ENCODE data around the gene CDK17.
A peak's percentile ranks its signal among the peaks of the same experiment; 100 is the strongest.

The CDK17 gene

DNA sequence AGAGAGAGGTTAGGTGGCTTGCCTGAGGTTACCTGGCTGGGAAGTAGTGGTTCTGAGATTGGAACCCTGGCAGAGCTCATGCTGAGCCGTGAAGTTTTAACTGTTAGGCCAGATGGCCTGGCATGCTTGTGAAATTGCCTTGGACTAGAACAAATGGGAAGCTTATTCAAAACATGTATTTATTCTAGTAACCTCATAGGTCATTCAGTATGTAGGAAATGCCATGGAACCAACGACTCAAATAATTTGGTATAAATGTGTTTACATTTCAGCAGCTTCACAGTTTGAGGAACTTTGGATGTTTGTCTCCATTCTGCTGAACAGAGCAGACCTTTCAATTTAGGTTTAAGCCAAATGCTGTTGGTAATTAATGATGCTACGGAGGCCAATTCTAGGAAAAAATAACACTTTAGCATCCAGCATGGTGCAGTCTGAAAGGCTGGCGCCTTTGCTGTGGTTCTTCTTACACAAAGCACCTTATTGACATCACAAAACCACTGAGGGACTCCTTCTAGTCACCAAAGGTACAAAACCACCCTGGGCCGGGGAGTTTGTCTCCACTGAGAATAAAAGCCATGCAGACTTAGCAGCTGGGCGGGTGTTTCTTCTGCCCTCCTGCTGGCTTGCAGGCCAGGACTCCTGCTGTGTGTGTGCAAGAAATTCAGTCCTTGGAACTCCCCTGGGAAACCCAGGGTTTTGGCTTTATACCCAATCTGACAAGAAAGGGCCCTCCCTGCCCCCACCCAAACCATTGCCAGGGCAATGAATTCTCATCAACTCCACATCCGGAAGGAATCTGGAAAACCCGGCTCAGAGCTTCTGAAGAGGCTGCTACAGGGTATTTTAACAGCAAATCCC, 141.9 kb downstream of the CDK17 start:
- no peak for DNase-seq

- no peak for DNase-seq
These were observed 142.6 kb downstream of the CDK17 start for GRCh38 chr12:96257550-96258103.

GRCh38 chr12:96256672-96257361, 143.4 kb downstream of the CDK17 start:
- no peak for DNase-seq

DNA sequence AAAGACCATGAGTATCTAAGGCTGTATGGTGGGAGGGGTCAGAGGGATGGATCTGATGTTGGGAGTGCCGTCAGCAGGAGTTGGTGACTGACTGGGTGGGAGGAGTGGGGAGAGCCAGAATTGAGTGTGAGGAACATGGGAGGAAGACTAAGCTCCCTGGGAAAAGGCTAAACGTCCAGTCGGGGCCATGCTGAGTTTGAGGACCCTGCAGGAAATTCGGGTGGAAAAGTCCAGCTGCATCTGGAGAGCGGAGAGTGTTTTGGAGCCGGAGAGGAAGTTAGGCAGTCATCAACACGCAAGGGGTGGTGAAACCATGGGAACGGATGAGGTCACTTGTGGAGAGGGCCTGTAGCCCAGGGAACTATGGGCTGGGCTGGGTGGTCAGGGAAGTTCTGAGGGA, 145.2 kb downstream of the CDK17 start:
- DNase-seq = peak; percentile 72

- no peak for DNase-seq
These were observed 150.0 kb downstream of the CDK17 start for GRCh38 chr12:96250119-96250685.

DNA sequence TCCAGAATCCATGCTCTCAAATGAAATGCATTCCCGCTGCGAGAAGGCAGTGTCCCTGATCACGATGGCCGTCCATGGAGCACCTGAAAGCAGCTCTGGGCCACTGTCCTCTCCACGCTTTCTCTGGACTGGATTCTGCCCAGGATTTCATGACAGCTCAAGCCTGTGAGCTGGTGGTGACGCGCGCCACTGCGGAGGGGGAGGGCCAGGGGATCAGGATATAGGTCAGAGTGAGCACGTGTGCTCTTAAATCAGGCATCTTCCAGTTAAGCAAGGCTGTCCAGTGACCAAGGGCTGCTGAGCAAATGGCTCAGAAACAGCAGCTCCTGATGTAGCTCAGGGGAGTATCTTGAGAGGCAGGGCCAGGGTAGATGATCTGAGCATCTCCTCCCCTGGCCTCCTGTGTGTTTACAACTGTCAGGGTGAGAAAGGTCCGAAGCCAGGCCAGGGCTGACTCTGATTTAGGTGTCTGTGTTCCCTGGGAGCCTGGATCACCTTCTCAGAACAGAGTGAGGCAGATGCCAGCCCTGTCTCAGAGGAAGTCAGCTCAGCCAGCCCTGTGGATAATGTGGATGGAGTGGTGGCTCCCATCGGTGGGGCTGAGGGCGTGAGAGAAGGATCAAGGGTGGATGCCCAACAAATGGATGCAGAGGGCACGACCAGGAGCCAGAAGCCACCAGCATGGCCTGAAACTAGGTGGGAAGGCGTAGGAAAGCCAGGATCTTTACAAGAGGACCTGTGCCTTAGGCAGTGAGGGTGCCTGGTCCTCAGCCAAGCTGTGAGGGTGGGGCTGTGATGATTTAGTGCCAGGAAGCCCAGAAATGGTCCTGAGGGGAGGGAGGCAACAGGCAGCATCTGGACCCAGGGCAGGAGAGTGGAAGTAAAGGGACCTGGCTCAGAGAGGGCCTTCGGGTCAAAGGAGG, 150.8 kb downstream of the CDK17 start:
- no peak for DNase-seq

DNA sequence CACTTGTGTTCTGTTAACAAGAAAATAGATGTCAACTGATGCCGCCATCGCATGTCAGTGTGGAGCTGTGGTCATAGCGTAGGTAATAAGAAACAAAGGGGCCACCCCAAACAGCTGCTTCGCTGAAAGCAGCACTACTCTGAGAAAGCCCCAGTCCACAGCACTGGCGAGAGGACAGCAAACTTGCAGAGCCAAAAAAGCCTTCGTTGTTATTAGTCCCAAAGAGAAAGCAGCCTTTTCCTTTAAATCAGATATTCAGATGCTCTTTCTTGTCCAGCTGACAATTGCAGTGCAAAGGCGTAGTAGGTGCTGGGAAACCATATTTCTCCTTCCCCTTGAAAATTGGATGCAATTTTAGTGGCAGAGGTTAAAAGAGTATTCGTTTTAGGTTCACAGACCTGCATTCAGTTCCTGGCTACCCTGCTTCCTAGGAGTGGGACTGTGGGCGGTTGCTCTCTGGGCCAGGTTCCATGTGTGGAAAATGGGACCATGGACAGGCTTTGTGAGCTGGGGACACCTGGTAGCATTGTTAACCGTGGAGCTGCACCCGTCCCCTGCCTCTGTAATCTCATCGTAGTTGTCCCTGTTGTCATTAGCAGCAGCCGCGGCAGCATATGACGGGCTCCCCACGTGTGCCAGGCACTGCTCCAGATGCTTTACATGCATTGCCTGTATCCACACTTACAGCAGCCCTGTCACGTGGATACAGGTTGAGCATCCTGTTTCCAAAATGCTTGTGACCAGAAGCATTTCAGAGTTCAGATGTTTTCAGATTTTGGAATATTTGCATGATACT, 151.9 kb downstream of the CDK17 start:
- DNase-seq = no peak

GRCh38 chr12:96247563-96247962, 152.7 kb downstream of the CDK17 start:
- DNase-seq = no peak

DNA sequence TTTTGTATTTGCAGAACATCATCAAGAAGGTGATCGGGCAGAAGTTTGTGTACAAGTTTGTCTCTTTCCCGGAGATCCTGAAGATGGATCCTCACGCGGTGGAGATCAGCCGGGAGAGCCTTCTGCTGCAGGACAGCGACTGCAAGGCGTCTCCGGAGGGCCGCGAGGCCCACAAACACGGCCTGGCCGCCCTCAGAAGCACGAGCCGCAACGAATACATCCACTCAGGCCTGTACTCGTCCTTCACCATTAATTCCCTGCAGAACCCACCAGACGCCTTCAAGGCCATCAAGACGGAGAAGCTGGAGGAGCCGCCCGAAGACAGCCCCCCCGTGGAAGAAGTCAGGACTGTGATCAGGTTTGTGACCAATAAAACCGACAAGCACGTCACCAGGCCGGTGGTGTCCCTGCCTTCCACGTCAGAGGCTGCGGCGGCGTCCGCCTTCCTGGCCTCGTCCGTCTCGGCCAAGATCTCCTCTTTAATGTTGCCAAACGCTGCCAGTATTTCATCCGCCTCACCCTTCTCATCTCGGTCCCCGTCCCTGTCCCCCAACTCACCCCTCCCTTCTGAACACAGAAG, 153.2 kb downstream of the CDK17 start:
- no peak for DNase-seq

- no peak for DNase-seq
These were observed 155.4 kb downstream of the CDK17 start for GRCh38 chr12:96244826-96245225.

DNA sequence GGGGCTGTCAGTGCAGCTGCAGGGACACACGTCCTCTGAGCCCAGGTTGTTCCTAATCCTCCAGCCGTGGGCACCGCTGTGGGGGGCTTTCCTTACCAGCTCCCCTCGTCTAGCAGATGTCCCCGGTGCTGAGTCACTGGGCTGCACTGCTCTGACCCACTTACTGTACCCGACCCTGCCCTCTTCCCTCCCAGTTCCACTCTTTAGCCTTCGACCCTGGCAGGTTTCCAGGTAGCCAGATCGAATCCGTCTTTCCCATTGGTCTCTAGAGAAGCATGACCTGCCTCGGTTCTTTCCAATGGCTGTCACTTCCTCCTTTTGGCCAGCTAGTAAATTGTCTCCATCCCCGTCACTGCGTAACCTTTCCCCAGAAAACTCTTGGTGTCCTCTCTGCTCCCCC, 157.6 kb downstream of the CDK17 start:
- no peak for DNase-seq

DNA sequence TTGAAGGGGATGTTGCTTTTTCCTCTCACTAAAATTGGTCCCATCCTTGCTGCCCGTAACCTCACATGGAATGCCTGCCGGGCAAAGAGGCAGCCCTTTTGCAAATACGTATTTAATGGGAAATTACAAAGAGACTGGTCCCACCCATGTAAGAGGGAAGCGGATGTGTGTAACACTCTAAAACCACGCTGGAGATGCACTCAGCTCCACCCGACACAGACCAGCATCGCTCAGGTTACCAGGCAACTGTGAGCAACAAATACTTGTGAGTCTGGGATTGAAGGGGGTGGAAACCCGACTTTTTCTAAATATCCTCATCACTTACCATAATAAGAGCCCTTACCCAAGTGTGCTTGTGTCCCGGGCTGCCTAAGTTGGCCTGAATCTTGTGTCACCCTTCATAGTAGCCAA, 158.4 kb downstream of the CDK17 start:
- DNase-seq = peak; percentile 70

- DNase-seq = no peak
These were observed 158.8 kb downstream of the CDK17 start for GRCh38 chr12:96241431-96241830.

- DNase-seq = no peak
These were observed 159.6 kb downstream of the CDK17 start for GRCh38 chr12:96240656-96241055.

- no peak for DNase-seq
These were observed 160.3 kb downstream of the CDK17 start for GRCh38 chr12:96239711-96240635.

- DNase-seq = no peak
These were observed 161.7 kb downstream of the CDK17 start for GRCh38 chr12:96238336-96239047.

GRCh38 chr12:96237465-96238077, 162.7 kb downstream of the CDK17 start:
- peak; percentile 53 for DNase-seq

DNA sequence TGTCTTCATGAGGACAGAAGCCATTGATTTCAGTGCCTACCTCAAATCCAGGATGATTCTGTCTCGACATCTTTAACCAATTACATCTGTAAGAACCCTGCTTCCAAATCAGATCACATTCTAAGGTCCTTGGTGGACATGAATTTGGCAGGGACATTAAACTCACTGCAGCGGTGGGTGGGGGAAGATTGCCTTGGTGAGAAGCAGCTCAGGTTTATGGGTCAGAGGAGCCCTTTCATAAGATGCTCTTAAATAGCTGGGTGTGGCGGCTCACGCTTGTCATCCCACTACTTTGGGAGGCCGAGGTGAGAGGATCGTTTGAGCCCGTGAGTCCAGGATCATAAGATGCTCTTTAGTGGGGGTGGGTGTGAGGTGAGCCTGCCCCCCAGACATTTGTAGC, 163.2 kb downstream of the CDK17 start:
- no peak for DNase-seq

DNA sequence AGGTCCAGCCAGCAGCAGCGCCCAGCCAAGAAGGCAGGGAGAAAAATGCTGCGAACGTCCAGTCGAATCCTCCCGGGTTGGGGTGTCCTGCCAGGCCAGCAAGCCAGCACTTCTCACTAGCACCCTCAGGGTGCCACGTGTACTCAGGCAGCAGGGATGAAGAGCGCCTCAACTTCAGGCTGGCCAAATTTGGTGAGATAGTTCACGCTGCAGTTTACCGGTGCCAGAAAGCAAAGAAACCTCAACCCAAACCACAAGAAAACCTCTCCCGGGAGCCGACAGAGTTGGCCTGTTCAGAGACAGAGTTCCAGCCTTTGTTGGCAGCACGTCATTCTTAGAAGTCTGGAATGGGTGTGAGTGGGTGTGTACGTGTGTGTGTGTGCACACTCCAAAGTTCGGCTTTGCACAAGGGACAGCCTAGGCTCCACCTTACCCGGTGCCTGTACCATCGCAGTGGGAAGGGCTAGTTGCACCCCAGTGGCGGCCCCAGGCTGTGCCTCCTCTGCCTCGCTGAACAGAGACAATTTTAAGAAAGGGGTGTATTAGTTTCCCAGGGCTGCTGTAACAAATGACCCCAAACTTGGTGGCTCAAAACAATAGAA, 163.9 kb downstream of the CDK17 start:
- no peak for DNase-seq
